Sigmoid colon (tissue), 7 donors: ENCODE results near the gene WNT5B. TPM values are rescaled to one million over a fixed set of nuclear protein-coding genes. Genes with fewer than 3 reads are reported as not detected.

Experiments
- DNase-seq: peaks from one replicate; pipeline ENCODE4 v3.0.0-alpha.2; 2019
- H3K27ac ChIP-seq, 4 donors: fragments of 200-600 bp; sonication (generic); one replicate each; pipeline ENCODE4 v1.5.1; 2016 to 2019; ENCODE audit warnings: mild to moderate bottlenecking in 1 of 4
- H3K27me3 ChIP-seq, 3 donors: fragments of 200-600 bp; sonication (generic); one replicate each; pipeline ENCODE4 v1.5.1; 2019; ENCODE audit warnings: mild to moderate bottlenecking in 1 of 3
- H3K36me3 ChIP-seq, 4 donors: fragments of 200-600 bp; sonication (generic); one replicate each; pipeline ENCODE4 v1.5.1; 2016 to 2019
- H3K4me1 ChIP-seq, 4 donors: fragments of 200-600 bp; sonication (generic); one replicate each; pipeline ENCODE4 v1.5.1; 2017 to 2019
- H3K4me3 ChIP-seq, 4 donors: fragments of 200-600 bp; sonication (generic); one replicate each; pipeline ENCODE4 v1.5.1; 2017 to 2019; ENCODE audit warnings: mild to moderate bottlenecking in 2 of 4, moderate library complexity in 1 of 4
- H3K9me3 ChIP-seq, 4 donors: fragments of 200-600 bp in 3 of 4; sonication (generic) in 3 of 4; one replicate each; pipeline versions ENCODE4 v1.5.1 to v1.6.1; 2013 to 2019
- CTCF ChIP-seq, 4 experiments: fragments of 450-650 bp in 3 of 4; fragments of 200-600 bp in 1 of 4; IDR thresholded peaks; one replicate each; pipeline ENCODE4 v1.5.1; 2016 to 2019; ENCODE audit warnings: antibody characterized with exemption in 4 of 4, mild to moderate bottlenecking in 3 of 4, moderate library complexity in 2 of 4
- EP300 ChIP-seq, 4 donors: sonication (generic); formaldehyde crosslinking; IDR thresholded peaks; one replicate each; pipeline ENCODE4 v1.6.1; 2017; ENCODE audit warnings: antibody characterized with exemption in 4 of 4
- POLR2A ChIP-seq, 2 donors: fragments of 450-650 bp; IDR thresholded peaks; one replicate each; pipeline ENCODE4 v1.6.1; 2016; ENCODE audit warnings: antibody characterized with exemption in 2 of 2, mild to moderate bottlenecking in 2 of 2, moderate library complexity in 2 of 2
- POLR2AphosphoS5 ChIP-seq, 4 donors: sonication (generic); formaldehyde crosslinking; IDR thresholded peaks; one replicate each; pipeline ENCODE4 v1.6.1; 2017; ENCODE audit warnings: antibody characterized with exemption in 4 of 4
- WGBS, 2 donors: extraction: QIAGEN DNeasy Blood & Tissue Kit; methylation state at CpG; one replicate each; pipeline ENCODE4 v1.1.7; 2013; 5-methylcytosine and 5-hydroxymethylcytosine counted together
- intact Hi-C: fragments of 100-400 bp; cut with DNase I; formaldehyde crosslinking; loops from one replicate; pipeline ENCODE4 v1.15.1; 2023
- polyA plus RNA-seq, 3 donors: library from polyadenylated mRNA; stranded (reverse); fragments of 200-250 nt; gene quantifications; one replicate each; pipeline ENCODE4 v1.2.3, GENCODE V29; 2013
- total RNA-seq, 4 donors: library from RNA; depleted of rRNA; stranded (reverse); fragments of >200 nt; gene quantifications; one replicate each; pipeline ENCODE4 v1.1.0, GENCODE V29; 2016
- donor health status: healthy with polysubstance abuse.
- donor health status: Bipolar disorder and iron deficiency.
- donor health status: healthy.

The WNT5B gene
- total and polyA plus RNA-seq, 7 donors: 0.69 to 72.3 (median 8.4) TPM

GRCh38 chr12:1642513-1642912, 13.5 kb downstream of the WNT5B start:
- no peak for DNase-seq
- Histone ChIP-seq H3K27ac (peak overlapping the region; percentile 13 to 77 (median 28)), H3K4me1 (peaks cover 0 to 63% (median 41%) of the 10 kb centered on the region in 4 donors), H3K9me3 (no peaks in the 10 kb centered on the region), H3K4me3 (no peak overlapping the region), H3K27me3 (no peaks in the 10 kb centered on the region), H3K36me3 (peaks cover 0 to 29% (median 7%) of the 10 kb centered on the region in 4 donors)
- WGBS, 2 donors: 21 to 61% methylated on average over 7 of the region's 7 CpGs
- TF ChIP-seq POLR2A (IDR thresholded peaks at IDR 0.05): no peak
- TF ChIP-seq EP300 (IDR thresholded peaks at IDR 0.05): no peak
- TF ChIP-seq POLR2AphosphoS5 (IDR thresholded peaks at IDR 0.05): no peak
- no peak for TF ChIP-seq CTCF (IDR thresholded peaks at IDR 0.05)
- intact Hi-C loops: loop anchor here (10.0 kb wide), 1 partner anchor 942 kb away; no protein-coding TSS in a partner anchor

- H3K4me3 ChIP-seq: no peak overlapping the region
- peaks cover 0 to 29% (median 7%) of the 10 kb centered on the region in 4 donors for H3K36me3 ChIP-seq
- H3K27me3 ChIP-seq: no peaks in the 10 kb centered on the region
- WGBS, 2 donors: 91 to 94% methylated on average over 9 of the region's 9 CpGs
- TF ChIP-seq POLR2AphosphoS5 (IDR thresholded peaks at IDR 0.05) (no peak), POLR2A (IDR thresholded peaks at IDR 0.05) (no peak), EP300 (IDR thresholded peaks at IDR 0.05) (no peak), CTCF (IDR thresholded peaks at IDR 0.05) (no peak)
- no peak for DNase-seq
- peak overlapping the region in 3 of 4 donors; percentile 13 to 77 (median 37) for H3K27ac ChIP-seq
- H3K9me3 ChIP-seq: no peaks in the 10 kb centered on the region
- intact Hi-C loops: loop anchor here (10.0 kb wide), 1 partner anchor 942 kb away; no protein-coding TSS in a partner anchor
- peaks cover 0 to 64% (median 43%) of the 10 kb centered on the region in 4 donors for H3K4me1 ChIP-seq
Observed at GRCh38 chr12:1643043-1643442, 14.0 kb downstream of the WNT5B start.

GRCh38 chr12:1643905-1644533, 15.0 kb downstream of the WNT5B start:
- H3K36me3 ChIP-seq: peaks cover 0 to 29% (median 7%) of the 10 kb centered on the region in 4 donors
- H3K4me1 ChIP-seq: peaks cover 0 to 74% (median 45%) of the 10 kb centered on the region in 4 donors
- no peak overlapping the region for H3K4me3 ChIP-seq
- peak overlapping the region; percentile 42 to 77 (median 64) for H3K27ac ChIP-seq
- TF ChIP-seq EP300 (IDR thresholded peaks at IDR 0.05) (no peak), POLR2A (IDR thresholded peaks at IDR 0.05) (no peak), POLR2AphosphoS5 (IDR thresholded peaks at IDR 0.05) (no peak), CTCF (IDR thresholded peaks at IDR 0.05) (no peak)
- DNase-seq: no peak
- no peaks in the 10 kb centered on the region for H3K9me3 ChIP-seq
- H3K27me3 ChIP-seq: no peaks in the 10 kb centered on the region
- 61 to 73% methylated on average over 7 of the region's 7 CpGs for WGBS, 2 donors
- intact Hi-C loops: loop anchor here (10.0 kb wide), 1 partner anchor 941 kb away; no protein-coding TSS in a partner anchor

GRCh38 chr12:1644534-1645438, 15.8 kb downstream of the WNT5B start:
- Histone ChIP-seq H3K27ac (peak overlapping the region; percentile 42 to 77 (median 64)), H3K27me3 (no peaks in the 10 kb centered on the region), H3K4me3 (peak overlapping the region in 1 of 4 donors; percentile 8), H3K4me1 (peaks cover 0 to 82% (median 53%) of the 10 kb centered on the region in 4 donors), H3K36me3 (peaks cover 0 to 24% (median 7%) of the 10 kb centered on the region in 4 donors), H3K9me3 (no peaks in the 10 kb centered on the region)
- peak; percentile 92 for DNase-seq
- intact Hi-C loops: loop anchor here (5.0 to 10.0 kb wide), 2 partner anchors 298 to 940 kb away; no protein-coding TSS in a partner anchor
- WGBS, 2 donors: 28 to 58% methylated on average over 15 of the region's 15 CpGs
- TF ChIP-seq CTCF (IDR thresholded peaks at IDR 0.05) (no peak), POLR2AphosphoS5 (IDR thresholded peaks at IDR 0.05) (peak in 3 of 4 donors; percentile 38 to 61 (median 44))
